K562 (cell line): ENCODE measurements around the gene HDAC1. TPM values are rescaled to one million over a fixed set of nuclear protein-coding genes. Genes with fewer than 3 reads are reported as not detected.

ENCODE experiments used
- BCOR ChIP-seq: fragments of 450-650 bp; IDR thresholded peaks from 2 replicates; pipeline ENCODE4 v1.6.1; 2016
- DLX4 ChIP-seq: fragments of 250-450 bp; sonication (Bioruptor Pico); IDR thresholded peaks from 2 replicates; pipeline ENCODE4 v1.6.1; 2021; ENCODE audit warnings: mild to moderate bottlenecking
- EHMT2 ChIP-seq: fragments of 450-650 bp; IDR thresholded peaks from 2 replicates; pipeline ENCODE4 v1.6.1; 2018; ENCODE audit warnings: antibody characterized with exemption
- ELF4 ChIP-seq: fragments of 450-650 bp; formaldehyde crosslinking; IDR thresholded peaks from 2 replicates; pipeline ENCODE4 v1.4.0; 2022; ENCODE audit warnings: missing genetic modification characterization
- GATAD2A ChIP-seq: fragments of 450-650 bp; IDR thresholded peaks from 2 replicates; pipeline ENCODE4 v1.6.1; 2017
- HBP1 ChIP-seq: fragments of 450-650 bp; formaldehyde crosslinking; IDR thresholded peaks from 2 replicates; pipeline ENCODE4 v1.4.0; 2022; ENCODE audit warnings: missing genetic modification characterization
- HDAC1 ChIP-seq, 2 experiments: fragments of 450-650 bp; IDR thresholded peaks; 2 replicates each; pipeline ENCODE4 v1.6.1; 2016 to 2017; ENCODE audit warnings: inconsistent platforms in 1 of 2, mild to moderate bottlenecking in 1 of 2, moderate library complexity in 1 of 2
- HLTF ChIP-seq: fragments of 450-650 bp; IDR thresholded peaks from 2 replicates; pipeline ENCODE4 v1.6.1; 2016
- HNRNPH1 ChIP-seq: fragments of 200-400 bp; formaldehyde crosslinking; optimal IDR thresholded peaks from 2 replicates; pipeline ENCODE3; 2017; ENCODE audit warnings: low read depth, mild to moderate bottlenecking, low read length, moderate library complexity
- MIER1 ChIP-seq: fragments of 450-650 bp; IDR thresholded peaks from 2 replicates; pipeline ENCODE4 v1.6.1; 2016; ENCODE audit warnings: antibody characterized with exemption, mild to moderate bottlenecking, low read depth
- MTA1 ChIP-seq: fragments of 450-650 bp; IDR thresholded peaks from 2 replicates; pipeline ENCODE4 v1.6.1; 2017; ENCODE audit warnings: borderline replicate concordance
- NFIC ChIP-seq: fragments of 450-650 bp; IDR thresholded peaks from 2 replicates; pipeline ENCODE4 v1.6.1; 2017; ENCODE audit warnings: mild to moderate bottlenecking, inconsistent platforms
- RBM17 ChIP-seq: fragments of 200-400 bp; formaldehyde crosslinking; IDR thresholded peaks from 2 replicates; pipeline ENCODE4 v1.6.1; 2017; ENCODE audit warnings: low read depth, mild to moderate bottlenecking, low read length, borderline replicate concordance
- SMARCE1 ChIP-seq: fragments of 450-650 bp; IDR thresholded peaks from 2 replicates; pipeline ENCODE4 v1.7.1; 2016; ENCODE audit warnings: mild to moderate bottlenecking
- SREBF1 ChIP-seq: fragments of 150-350 bp; IDR thresholded peaks from 2 replicates; pipeline ENCODE4 v1.6.1; 2014; ENCODE audit warnings: antibody characterized with exemption, low read depth, low read length, borderline replicate concordance
- ZBTB26 ChIP-seq: fragments of 450-650 bp; formaldehyde crosslinking; IDR thresholded peaks from 2 replicates; pipeline ENCODE4 v1.4.0; 2022; ENCODE audit warnings: missing genetic modification characterization
- ZNF707 ChIP-seq: fragments of 250-450 bp; sonication (Bioruptor Pico); conservative IDR thresholded peaks from 2 replicates; pipeline ENCODE4 v1.8.0; 2022; ENCODE audit warnings: inconsistent platforms, mild to moderate bottlenecking, moderate library complexity
- polyA plus RNA-seq, 8 experiments: library from polyadenylated mRNA; depleted of rRNA in 4 of 8; stranded (reverse) in 5 of 8; unstranded in 3 of 8; fragments of >200 nt; fragmentation: Nextera tagmentation in 2 of 8; fragmentation: Illumina TruSeq in 1 of 8; extraction: Ambion mirVana in 2 of 8; extraction: Trizol in 1 of 8; gene quantifications; 2 replicates each; pipeline versions ENCODE4 v1.2.1 to v1.2.3, GENCODE V29; 2011 to 2014; ENCODE audit warnings: inconsistent platforms in 1 of 8, missing spikeins in 1 of 8
- total RNA-seq, 7 experiments: library from RNA; depleted of rRNA in 6 of 7; stranded (reverse); fragments of >200 nt in 6 of 7; fragmentation: Illumina TruSeq in 2 of 7; extraction: Trizol in 2 of 7; gene quantifications; 2 replicates each; pipeline versions ENCODE4 v1.2.1 to v1.2.3, GENCODE V29; 2011 to 2021; ENCODE audit warnings: low replicate concordance in 1 of 7
- TF ChIP-seq, protein P1 (sequence below): fragments of 450-650 bp; formaldehyde crosslinking; conservative IDR thresholded peaks from 2 replicates; pipeline ENCODE4 v1.4.0; 2022; ENCODE audit warnings: mild to moderate bottlenecking, missing genetic modification characterization
- TF ChIP-seq, protein P2 (sequence below): fragments of 450-650 bp; IDR thresholded peaks from 2 replicates; pipeline ENCODE4 v1.6.1; 2016; ENCODE audit warnings: antibody characterized with exemption

Gene HDAC1
- total and polyA plus RNA-seq, 9 of the 15 experiments (the other 6 are each of a cell fraction or from before 2014, with no cell fraction given), result 169 to 384 (median 193) TPM

- TF ChIP-seq EHMT2, result peak; percentile 74; the same call in 1 of the 2 replicates
- TF ChIP-seq, protein P1, sequence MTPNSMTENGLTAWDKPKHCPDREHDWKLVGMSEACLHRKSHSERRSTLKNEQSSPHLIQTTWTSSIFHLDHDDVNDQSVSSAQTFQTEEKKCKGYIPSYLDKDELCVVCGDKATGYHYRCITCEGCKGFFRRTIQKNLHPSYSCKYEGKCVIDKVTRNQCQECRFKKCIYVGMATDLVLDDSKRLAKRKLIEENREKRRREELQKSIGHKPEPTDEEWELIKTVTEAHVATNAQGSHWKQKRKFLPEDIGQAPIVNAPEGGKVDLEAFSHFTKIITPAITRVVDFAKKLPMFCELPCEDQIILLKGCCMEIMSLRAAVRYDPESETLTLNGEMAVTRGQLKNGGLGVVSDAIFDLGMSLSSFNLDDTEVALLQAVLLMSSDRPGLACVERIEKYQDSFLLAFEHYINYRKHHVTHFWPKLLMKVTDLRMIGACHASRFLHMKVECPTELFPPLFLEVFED (CRISPR knock-in tag), result 0 out of 2 replicates have a peak, but pooled peaks have one; percentile 73
- TF ChIP-seq HLTF, result 0 out of 2 replicates have a peak, but pooled peaks have one; percentile 56
- no peak for TF ChIP-seq RBM17
- TF ChIP-seq, protein P2, sequence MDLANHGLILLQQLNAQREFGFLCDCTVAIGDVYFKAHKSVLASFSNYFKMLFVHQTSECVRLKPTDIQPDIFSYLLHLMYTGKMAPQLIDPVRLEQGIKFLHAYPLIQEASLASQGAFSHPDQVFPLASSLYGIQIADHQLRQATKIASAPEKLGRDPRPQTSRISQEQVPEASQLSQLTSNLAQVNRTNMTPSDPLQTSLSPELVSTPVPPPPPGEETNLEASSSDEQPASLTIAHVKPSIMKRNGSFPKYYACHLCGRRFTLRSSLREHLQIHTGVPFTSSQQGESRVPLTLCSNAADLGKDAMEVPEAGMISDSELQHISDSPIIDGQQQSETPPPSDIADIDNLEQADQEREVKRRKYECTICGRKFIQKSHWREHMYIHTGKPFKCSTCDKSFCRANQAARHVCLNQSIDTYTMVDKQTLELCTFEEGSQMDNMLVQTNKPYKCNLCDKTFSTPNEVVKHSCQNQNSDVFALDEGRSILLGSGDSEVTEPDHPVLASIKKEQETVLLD, result peak; percentile 50; the same call in 1 of the 2 replicates
- 0 out of 2 replicates have a peak, but pooled peaks have one; percentile 44 for TF ChIP-seq HBP1 (CRISPR knock-in tag)
- TF ChIP-seq MTA1, result peak; percentile 52; the same call in 1 of the 2 replicates
- 0 out of 2 replicates have a peak, but pooled peaks have one; percentile 37 for TF ChIP-seq MIER1
- 0 out of 2 replicates have a peak, but pooled peaks have one; percentile 24 for TF ChIP-seq GATAD2A
- TF ChIP-seq DLX4 (CRISPR knock-in tag), result no peak
- peak; percentile 4; the same call in 1 of the 2 replicates for TF ChIP-seq BCOR
- peak in 1 of 2 experiments; percentile 45; a peak in 2 of 4 replicates for TF ChIP-seq HDAC1 (IDR thresholded peaks at IDR 0.05)
- 0 out of 2 replicates have a peak, but pooled peaks have one; percentile 48 for TF ChIP-seq SMARCE1
- peak; percentile 74; the same call in 1 of the 2 replicates for TF ChIP-seq ZBTB26 (CRISPR knock-in tag)
- TF ChIP-seq ELF4, result peak; percentile 53; the same call in 1 of the 2 replicates
- no peak for TF ChIP-seq HNRNPH1
- TF ChIP-seq NFIC, result 0 out of 2 replicates have a peak, but pooled peaks have one; percentile 11
- TF ChIP-seq ZNF707 (CRISPR knock-in tag), result no peak
- TF ChIP-seq SREBF1, result no peak
Measured at GRCh38 chr1:32242341-32242851, 49.5 kb upstream of the HDAC1 start (continued).
